Right lobe of liver (tissue), 4 donors: Measurements from ENCODE around the gene DHX30.

Experiments
- POLR2A ChIP-seq: fragments of 450-650 bp; IDR thresholded peaks from one replicate; pipeline ENCODE4 v1.6.1; 2017; ENCODE audit warnings: antibody characterized with exemption, mild to moderate bottlenecking
- TF ChIP-seq, protein P1 (sequence below), 4 donors: fragments of 200-600 bp in 3 of 4; fragments of 450-650 bp in 1 of 4; IDR thresholded peaks; one replicate each; pipeline versions ENCODE4 v1.5.1 to v1.8.0; 2016 to 2022; ENCODE audit warnings: antibody characterized with exemption in 4 of 4, mild to moderate bottlenecking in 2 of 4
- donor health status: DM: no; HTN: no; CAD: no.
- donor health status: DM: no; HTN: no; CAD: no.
- donor health status: DM: no; HTN: yes; CAD: no.

DNA sequence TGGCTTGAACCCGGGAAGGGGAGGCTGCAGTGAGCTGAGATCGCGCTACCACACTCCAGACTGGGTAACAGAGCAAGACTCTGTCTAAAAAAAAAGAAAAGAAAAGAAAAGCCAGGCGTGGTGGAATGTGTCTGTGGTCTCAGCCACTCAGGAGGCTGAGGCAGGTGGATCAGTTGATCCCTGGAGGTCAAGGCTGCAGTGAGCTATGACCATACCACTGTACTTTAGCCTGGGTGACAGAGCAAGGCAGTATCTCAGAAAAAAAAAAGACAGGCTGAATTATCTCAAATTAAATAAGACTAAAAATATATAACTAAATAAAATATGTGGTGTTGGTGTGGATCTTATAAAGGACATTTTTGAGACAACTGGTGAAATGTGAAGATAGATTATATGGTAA lies 41.9 kb upstream of the DHX30 start:
- TF ChIP-seq, protein P1, sequence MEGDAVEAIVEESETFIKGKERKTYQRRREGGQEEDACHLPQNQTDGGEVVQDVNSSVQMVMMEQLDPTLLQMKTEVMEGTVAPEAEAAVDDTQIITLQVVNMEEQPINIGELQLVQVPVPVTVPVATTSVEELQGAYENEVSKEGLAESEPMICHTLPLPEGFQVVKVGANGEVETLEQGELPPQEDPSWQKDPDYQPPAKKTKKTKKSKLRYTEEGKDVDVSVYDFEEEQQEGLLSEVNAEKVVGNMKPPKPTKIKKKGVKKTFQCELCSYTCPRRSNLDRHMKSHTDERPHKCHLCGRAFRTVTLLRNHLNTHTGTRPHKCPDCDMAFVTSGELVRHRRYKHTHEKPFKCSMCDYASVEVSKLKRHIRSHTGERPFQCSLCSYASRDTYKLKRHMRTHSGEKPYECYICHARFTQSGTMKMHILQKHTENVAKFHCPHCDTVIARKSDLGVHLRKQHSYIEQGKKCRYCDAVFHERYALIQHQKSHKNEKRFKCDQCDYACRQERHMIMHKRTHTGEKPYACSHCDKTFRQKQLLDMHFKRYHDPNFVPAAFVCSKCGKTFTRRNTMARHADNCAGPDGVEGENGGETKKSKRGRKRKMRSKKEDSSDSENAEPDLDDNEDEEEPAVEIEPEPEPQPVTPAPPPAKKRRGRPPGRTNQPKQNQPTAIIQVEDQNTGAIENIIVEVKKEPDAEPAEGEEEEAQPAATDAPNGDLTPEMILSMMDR (IDR thresholded peaks at IDR 0.05): no peak
- TF ChIP-seq POLR2A: no peak
